Measurements from ENCODE around the gene PRTFDC1. TPM values are rescaled to one million over a fixed set of nuclear protein-coding genes. Genes with fewer than 3 reads are reported as not detected.

Gene PRTFDC1
- total and polyA plus RNA-seq, 2 donors (not counting 3 experiments of a cell fraction or from before 2014, with no cell fraction given), result 22.0 to 27.0 TPM

GRCh38 chr10:24841530-24841929 is 110.9 kb downstream of the PRTFDC1 start:
- DNase-seq (ENCODE audit: low read depth, low spot score) (no peak), FAIRE-seq (no peak)
- no peak overlapping the region for H3K27ac ChIP-seq (ENCODE audit: insufficient read depth, low read depth, low read length)
- no peaks in the 10 kb centered on the region for H3K4me1 ChIP-seq (ENCODE audit: control insufficient read depth, extremely low read depth, insufficient read depth, low read length)
- H3K9me1 ChIP-seq (replicated peaks; ENCODE audit: control insufficient read depth, extremely low read depth, insufficient read depth, low read length), result no peaks in the 10 kb centered on the region
- BruUV-seq (replicated peaks), result no TSS peak
- H3K79me2 ChIP-seq (ENCODE audit: control insufficient read depth, insufficient read depth, low read length), result no peaks in the 10 kb centered on the region
- H3K9me3 ChIP-seq (replicated peaks; ENCODE audit: control insufficient read depth, insufficient read depth, low read length), result no peaks in the 10 kb centered on the region
- H4K20me1 ChIP-seq (replicated peaks; ENCODE audit: control insufficient read depth, extremely low read depth, insufficient read depth, low read length), result no peaks in the 10 kb centered on the region
- no peaks in the 10 kb centered on the region for H3K36me3 ChIP-seq (ENCODE audit: control insufficient read depth in 2 of 2, extremely low read depth in 1 of 2, insufficient read depth in 2 of 2, low read length in 2 of 2)
- dilution Hi-C loops (cut with MboI; ENCODE audit: extremely low pct_ligation_motif_present, low sequenced_read_pairs) (no loop called here), intact Hi-C loops (cut with micrococcal nuclease) (no loop called here)
- no peak overlapping the region for H3K4me2 ChIP-seq (ENCODE audit: insufficient read depth, low read length)
- no peaks in the 10 kb centered on the region for H3K27me3 ChIP-seq (ENCODE audit: control insufficient read depth in 2 of 2, insufficient read depth in 2 of 2, low read length in 2 of 2)
- H3K4me3 ChIP-seq (replicated peaks in 1 of 3; ENCODE audit: insufficient read depth in 1 of 3, low read depth in 1 of 3, low read length in 3 of 3), result no peak overlapping the region
- no peak overlapping the region for H2AFZ ChIP-seq (ENCODE audit: low read depth, low read length)
- H3K9ac ChIP-seq (replicated peaks; ENCODE audit: extremely low read depth, insufficient read depth, low read length), result no peak overlapping the region
- POLR2A ChIA-PET, result no interaction called here
- CTCF ChIA-PET, result no interaction called here
- TF ChIP-seq GATA2 (IDR thresholded peaks at IDR 0.05; ENCODE audit: insufficient read depth, insufficient read length, low read depth, low read length) (no peak), CTCF (IDR thresholded peaks at IDR 0.05; ENCODE audit: extremely low read depth in 1 of 2, insufficient read depth in 1 of 2, low read depth in 1 of 2, low read length in 2 of 2) (no peak), EZH2 (IDR thresholded peaks at IDR 0.05; ENCODE audit: borderline replicate concordance, low read depth, low read length, severe bottlenecking) (no peak), MYC (IDR thresholded peaks at IDR 0.05; ENCODE audit: low read depth, low read length) (no peak), POLR2AphosphoS5 (IDR thresholded peaks at IDR 0.05; ENCODE audit: insufficient read depth, low read depth, low read length) (no peak), POLR2A (IDR thresholded peaks at IDR 0.05; ENCODE audit: low read depth, low read length) (no peak), JUN (IDR thresholded peaks at IDR 0.05; ENCODE audit: borderline replicate concordance, insufficient read depth, insufficient read length, low read depth) (no peak), MAX (IDR thresholded peaks at IDR 0.05; ENCODE audit: insufficient read depth, insufficient read length) (no peak), FOS (IDR thresholded peaks at IDR 0.05; ENCODE audit: borderline replicate concordance, insufficient read depth, low read length) (no peak)

All from endothelial cell of umbilical vein (primary cell).